GM12801 (cell line): ENCODE data around the gene CDC25B.

Source experiments
- CTCF ChIP-seq: IDR thresholded peaks from one replicate; pipeline ENCODE4 v1.5.1; 2011; ENCODE audit warnings: control low read depth; ENCODE audit not compliant: insufficient read length; ENCODE audit errors: extremely low read depth

The CDC25B gene

GRCh38 chr20:3820901-3821727, 25.0 kb downstream of the CDC25B start:
- TF ChIP-seq CTCF: no peak

- TF ChIP-seq CTCF: no peak
Observed at GRCh38 chr20:3821996-3822395, 25.9 kb downstream of the CDC25B start.

GRCh38 chr20:3823881-3824280, 27.8 kb downstream of the CDC25B start:
- TF ChIP-seq CTCF: no peak

GRCh38 chr20:3825526-3825925, 29.4 kb downstream of the CDC25B start:
- TF ChIP-seq CTCF: no peak

GRCh38 chr20:3826420-3826819, 30.3 kb downstream of the CDC25B start:
- no peak for TF ChIP-seq CTCF

- no peak for TF ChIP-seq CTCF
Observed at GRCh38 chr20:3828798-3829197, 32.7 kb downstream of the CDC25B start.

GRCh38 chr20:3836132-3836531, 40.0 kb downstream of the CDC25B start:
- TF ChIP-seq CTCF: no peak
